HCT116 (cell line): Measurements from ENCODE around the gene TMEM132C. TPM values are rescaled to one million over a fixed set of nuclear protein-coding genes. Genes with fewer than 3 reads are reported as not detected.

Source experiments
- ATAC-seq: fragments of 200-7000 bp; cut with Tn5 transposase; 2 replicates; pipeline ENCODE4 v1.9.1; 2020; ENCODE audit warnings: mild to moderate bottlenecking, moderate library complexity
- BruUV-seq: library from RNA; stranded (reverse); fragments of 400-500 nt; replicated peaks from 2 replicates; lab custom pipeline; 2021; lab: Mats Ljungman, UMichigan
- CTCF ChIA-PET: fragments of 300-600 bp; sonication (Branson Sonifier 250); formaldehyde crosslinking; loops from one replicate; lab custom pipeline; 2021; ENCODE audit warnings: antibody characterized with exemption; lab: Charles Lee
- POLR2A ChIA-PET: fragments of 300-600, 350-600 bp; sonication (Branson Sonifier 250); formaldehyde crosslinking; loops from one replicate; lab custom pipeline; 2021; ENCODE audit warnings: antibody characterized with exemption; lab: Charles Lee
- RAD21 ChIA-PET, 2 experiments: fragments of 300-600 bp; sonication (Branson Sonifier 250); formaldehyde crosslinking; loops; one replicate each; lab custom pipeline; 2023; ENCODE audit warnings: low total read pairs in 2 of 2; ENCODE audit not compliant: uncharacterized antibody in 2 of 2, unreplicated experiment in 2 of 2, low non-redundant PET in 1 of 2; lab: Charles Lee
- DNase-seq: peaks from one replicate; pipeline ENCODE4 v3.0.0-alpha.2; 2010; ENCODE audit warnings: low read depth, low spot score
- H2AFZ ChIP-seq: fragments of 200-600 bp; shearing (Covaris generic), sonication (generic); 2 replicates; pipeline ENCODE4 v1.6.1; 2017; ENCODE audit warnings: low read depth, mixed run types, mixed read lengths, antibody characterized with exemption, low read length; ENCODE audit not compliant: poor library complexity, severe bottlenecking
- H3K27ac ChIP-seq: 2 replicates; pipeline ENCODE4 v1.5.1; 2012; ENCODE audit warnings: low read depth, low read length
- H3K27me3 ChIP-seq: fragments of 200-600 bp; sonication (generic); 2 replicates; pipeline ENCODE4 v1.6.1; 2016; ENCODE audit warnings: mixed run types, low read length, mixed read lengths; ENCODE audit not compliant: insufficient read depth
- H3K36me3 ChIP-seq, 2 experiments: fragments of 200-500 bp in 1 of 2; fragments of 200-600 bp in 1 of 2; sonication (Bioruptor generic) in 1 of 2; sonication (generic) in 1 of 2; 2 replicates each; pipeline versions ENCODE4 v1.5.1 to v1.6.1; 2014 to 2016; ENCODE audit warnings: low read length in 2 of 2, inconsistent platforms in 1 of 2, mixed read lengths in 1 of 2, mixed run types in 1 of 2; ENCODE audit not compliant: insufficient read depth in 2 of 2, control insufficient read depth in 1 of 2
- H3K4me1 ChIP-seq, 2 experiments: fragments of 200-600 bp in 1 of 2; sonication (generic) in 1 of 2; 2 replicates each; pipeline versions ENCODE4 v1.5.1 to v1.6.1; 2012 to 2017; ENCODE audit warnings: low read length in 2 of 2, inconsistent platforms in 1 of 2, mild to moderate bottlenecking in 1 of 2, mixed read lengths in 1 of 2, mixed run types in 1 of 2, moderate library complexity in 1 of 2; ENCODE audit not compliant: insufficient read depth in 2 of 2, control insufficient read depth in 1 of 2
- H3K4me2 ChIP-seq: fragments of 200-600 bp; sonication (generic); 2 replicates; pipeline ENCODE4 v1.6.1; 2017; ENCODE audit warnings: mixed run types, low read length, mixed read lengths
- H3K4me3 ChIP-seq, 2 experiments: fragments of 200-600 bp in 1 of 2; sonication (generic) in 1 of 2; replicated peaks in 1 of 2; 2 replicates each; pipeline ENCODE4 v1.5.1; 2011 to 2016; ENCODE audit warnings: low read length in 2 of 2, control low read depth in 1 of 2, low read depth in 1 of 2, mild to moderate bottlenecking in 1 of 2, mixed read lengths in 1 of 2, mixed run types in 1 of 2
- H3K79me2 ChIP-seq: fragments of 200-600 bp; sonication (generic); 2 replicates; pipeline ENCODE4 v1.6.1; 2017; ENCODE audit warnings: mild to moderate bottlenecking, mixed run types, low read length, moderate library complexity, mixed read lengths; ENCODE audit not compliant: insufficient read depth
- H3K9ac ChIP-seq: fragments of 200-600 bp; sonication (generic); 2 replicates; pipeline ENCODE4 v1.6.1; 2016; ENCODE audit warnings: low read length, mixed read lengths
- H3K9me2 ChIP-seq: fragments of 200-600 bp; sonication (generic), shearing (Covaris generic); 2 replicates; pipeline ENCODE4 v1.6.1; 2017; ENCODE audit warnings: mixed run types, mild to moderate bottlenecking, moderate library complexity; ENCODE audit not compliant: insufficient read depth
- H3K9me3 ChIP-seq, 2 experiments: fragments of 200-500 bp in 1 of 2; fragments of 200-600 bp in 1 of 2; sonication (Bioruptor generic) in 1 of 2; sonication (generic) in 1 of 2; 2 replicates each; pipeline ENCODE4 v1.6.1; 2014 to 2017; ENCODE audit warnings: low read length in 2 of 2, mixed read lengths in 2 of 2, inconsistent platforms in 1 of 2, low read depth in 1 of 2, mild to moderate bottlenecking in 1 of 2, mixed run types in 1 of 2, moderate library complexity in 1 of 2; ENCODE audit not compliant: control insufficient read depth in 1 of 2, insufficient read depth in 1 of 2
- H4K20me1 ChIP-seq: fragments of 200-600 bp; sonication (generic), shearing (Covaris generic); 2 replicates; pipeline ENCODE4 v1.6.1; 2017; ENCODE audit warnings: mixed run types, mild to moderate bottlenecking, moderate library complexity; ENCODE audit not compliant: insufficient read depth
- CBX3 ChIP-seq: IDR thresholded peaks from 2 replicates; pipeline ENCODE4 v1.6.1; 2012; ENCODE audit warnings: low read depth
- CEBPB ChIP-seq: IDR thresholded peaks from 2 replicates; pipeline ENCODE4 v1.6.1; 2012; ENCODE audit warnings: low read depth
- CTCF ChIP-seq, 3 experiments: fragments of 200-600 bp in 1 of 3; sonication (generic) in 1 of 3; IDR thresholded peaks in 2 of 3; conservative IDR thresholded peaks in 1 of 3; 2 replicates each; pipeline ENCODE4 v1.5.1; 2012 to 2017; ENCODE audit warnings: low read depth in 2 of 3, low read length in 2 of 3, antibody characterized with exemption in 1 of 3, borderline replicate concordance in 1 of 3, control low read depth in 1 of 3, mild to moderate bottlenecking in 1 of 3, mixed read lengths in 1 of 3, mixed run types in 1 of 3, moderate library complexity in 1 of 3; ENCODE audit not compliant: insufficient read depth in 1 of 3
- EGR1 ChIP-seq: IDR thresholded peaks from 2 replicates; pipeline ENCODE4 v1.6.1; 2012; ENCODE audit warnings: low read depth
- ELF1 ChIP-seq: IDR thresholded peaks from 2 replicates; pipeline ENCODE4 v1.6.1; 2012; ENCODE audit warnings: low read depth, borderline replicate concordance
- EZH2 ChIP-seq: fragments of 200-600 bp; sonication (generic); IDR thresholded peaks from 2 replicates; pipeline ENCODE4 v1.6.1; 2017; ENCODE audit warnings: antibody characterized with exemption, mixed run types
- EZH2phosphoT487 ChIP-seq: fragments of 200-600 bp; IDR thresholded peaks from 2 replicates; pipeline ENCODE4 v1.6.1; 2018; ENCODE audit warnings: antibody characterized with exemption, borderline replicate concordance
- POLR2A ChIP-seq: IDR thresholded peaks from 2 replicates; pipeline ENCODE4 v1.7.0; 2011; ENCODE audit warnings: borderline replicate concordance; ENCODE audit not compliant: insufficient read depth, insufficient read length; ENCODE audit errors: extremely low read depth
- POLR2AphosphoS5 ChIP-seq: IDR thresholded peaks from 2 replicates; pipeline ENCODE4 v1.6.1; 2011; ENCODE audit warnings: mild to moderate bottlenecking, low read depth, low read length, moderate library complexity
- SIN3A ChIP-seq: IDR thresholded peaks from 2 replicates; pipeline ENCODE4 v1.6.1; 2012; ENCODE audit warnings: low read depth
- SP1 ChIP-seq: IDR thresholded peaks from 2 replicates; pipeline ENCODE4 v1.6.1; 2012; ENCODE audit warnings: low read depth
- SRF ChIP-seq: IDR thresholded peaks from 2 replicates; pipeline ENCODE4 v1.6.1; 2012; ENCODE audit warnings: low read depth
- TCF7L2 ChIP-seq: IDR thresholded peaks from 2 replicates; pipeline ENCODE4 v1.7.0; 2011; ENCODE audit warnings: borderline replicate concordance, inconsistent platforms; ENCODE audit not compliant: insufficient read depth, insufficient read length; ENCODE audit errors: extremely low read depth
- YY1 ChIP-seq: IDR thresholded peaks from 2 replicates; pipeline ENCODE4 v1.6.1; 2011; ENCODE audit warnings: low read length, low read depth, moderate library complexity, mild to moderate bottlenecking; ENCODE audit not compliant: insufficient replicate concordance; ENCODE audit errors: extremely low read depth
- intact Hi-C: fragments of 100-400 bp; cut with micrococcal nuclease; formaldehyde crosslinking; loops from 2 replicates; pipeline ENCODE4 v1.10.0; 2022
- total RNA-seq: library from RNA; stranded (reverse); gene quantifications from one replicate; pipeline ENCODE4 v1.2.1, GENCODE V29; 2021; ENCODE audit not compliant: unreplicated experiment

The TMEM132C gene
- total RNA-seq, 1 experiment from 2014 or later: not detected

GRCh38 chr12:128445415-128446127 is 178.6 kb downstream of the TMEM132C start:
- intact Hi-C loops: no loop called here
- CTCF ChIA-PET: no interaction called here
- DNase-seq (no peak), ATAC-seq (no peak)
- Histone ChIP-seq H3K9me2 (no peaks in the 10 kb centered on the region), H3K4me1 (no peaks in the 10 kb centered on the region), H4K20me1 (no peaks in the 10 kb centered on the region), H3K79me2 (no peaks in the 10 kb centered on the region), H3K27ac (no peak overlapping the region), H3K9me3 (peaks cover 0 to 24% of the 10 kb centered on the region in 2 experiments; a peak in 2 of 4 replicates), H3K4me2 (no peak overlapping the region), H3K27me3 (no peaks in the 10 kb centered on the region), H3K9ac (no peak overlapping the region), H3K36me3 (no peaks in the 10 kb centered on the region), H3K4me3 (no peak overlapping the region), H2AFZ (no peak overlapping the region)
- BruUV-seq: no TSS peak
- TF ChIP-seq SRF: no peak
- TF ChIP-seq POLR2A: no peak
- TF ChIP-seq EGR1: no peak
- TF ChIP-seq EZH2: no peak
- TF ChIP-seq EZH2phosphoT487: no peak
- no peak for TF ChIP-seq SIN3A
- no peak for TF ChIP-seq POLR2AphosphoS5
- TF ChIP-seq SP1: no peak
- TF ChIP-seq YY1: no peak
- TF ChIP-seq CEBPB: no peak
- TF ChIP-seq ELF1: no peak
- TF ChIP-seq TCF7L2: no peak
- TF ChIP-seq CBX3: no peak
- TF ChIP-seq CTCF (IDR thresholded peaks at IDR 0.05 in 2 of 3, conservative IDR thresholded peaks at IDR 0.05 in 1 of 3; ENCODE audit: borderline replicate concordance in 1 of 3, insufficient read depth in 1 of 3, low read depth in 2 of 3, low read length in 2 of 3): no peak
- POLR2A ChIA-PET: no interaction called here
- RAD21 ChIA-PET: no interaction called here
